Left lung (tissue), 10 donors: ENCODE measurements around the gene TLE3. TPM values are rescaled to one million over a fixed set of nuclear protein-coding genes. Genes with fewer than 3 reads are reported as not detected.

Experiments used
- ATAC-seq: fragments of 200-7000 bp; cut with Tn5 transposase; one replicate; pipeline ENCODE4 v1.9.1; 2020; ENCODE audit warnings: moderate library complexity
- DNase-seq, 4 donors: peaks; one replicate each; pipeline ENCODE4 v3.0.0-alpha.2; 2013 to 2020
- H3K27ac ChIP-seq, 2 donors: fragments of 200-600 bp; sonication (generic) in 1 of 2; one replicate each; pipeline versions ENCODE4 v1.5.0 to v1.8.0; 2020 to 2021
- H3K27me3 ChIP-seq, 2 donors: fragments of 200-600 bp; sonication (generic) in 1 of 2; one replicate each; pipeline versions ENCODE4 v1.5.0 to v1.8.0; 2020 to 2021
- H3K36me3 ChIP-seq, 2 donors: fragments of 200-600 bp; sonication (generic) in 1 of 2; one replicate each; pipeline versions ENCODE4 v1.5.0 to v1.8.0; 2020 to 2021
- H3K4me1 ChIP-seq, 2 donors: fragments of 200-600 bp; one replicate each; pipeline ENCODE4 v1.8.0; 2021
- H3K4me3 ChIP-seq, 2 donors: fragments of 200-600 bp; sonication (generic) in 1 of 2; one replicate each; pipeline versions ENCODE4 v1.5.0 to v1.8.0; 2020 to 2021; ENCODE audit warnings: mild to moderate bottlenecking in 1 of 2
- H3K9me3 ChIP-seq, 2 donors: fragments of 200-600 bp; sonication (generic) in 1 of 2; one replicate each; pipeline versions ENCODE4 v1.5.0 to v1.8.0; 2020 to 2021
- intact Hi-C, 2 donors: fragments of 100-400 bp; cut with DNase I; formaldehyde crosslinking; loops; one replicate each; pipeline versions ENCODE4 v1.11.2 to v1.14.2; 2022
- polyA plus RNA-seq, 6 donors: library from polyadenylated mRNA; unstranded; fragments of 120-200 nt; gene quantifications; one replicate each; pipeline ENCODE4 v1.2.1, GENCODE V29; 2013; ENCODE audit not compliant: insufficient read length in 6 of 6
- total RNA-seq, 2 donors: library from RNA; stranded (reverse); fragmentation: NEBNext Ultra II Directional; extraction: Animal tissue kit (Norgen Biotek cat#: 25700); gene quantifications; one replicate each; pipeline ENCODE4 v1.2.1, GENCODE V29; 2021
- TF ChIP-seq, protein P1 (sequence below), 2 donors: fragments of 200-600 bp; sonication (generic) in 1 of 2; IDR thresholded peaks; one replicate each; pipeline versions ENCODE4 v1.5.0 to v1.8.0; 2021; ENCODE audit warnings: antibody characterized with exemption in 2 of 2
- donor health status: DM: no; HTN: yes; CAD: no.
- donor health status: DM: no; HTN: no; CAD: no.

The TLE3 gene
- total and polyA plus RNA-seq, 8 donors = 48.2 to 77.2 (median 62.0) TPM

GRCh38 chr15:70145261-70145660 is 47.5 kb upstream of the TLE3 start:
- H3K4me3 ChIP-seq = no peak overlapping the region
- DNase-seq = no peak

GRCh38 chr15:70142322-70143191 is 44.8 kb upstream of the TLE3 start:
- Histone ChIP-seq H3K9me3 (no peaks in the 10 kb centered on the region), H3K27ac (peak overlapping the region in 1 of 2 donors; percentile 70), H3K27me3 (peaks cover 0 to 5% of the 10 kb centered on the region in 2 donors), H3K4me3 (no peak overlapping the region), H3K4me1 (peaks cover 22 to 47% of the 10 kb centered on the region in 2 donors), H3K36me3 (no peaks in the 10 kb centered on the region)
- ATAC-seq (peak; percentile 20), DNase-seq (peak in 2 of 4 donors; percentile 58 to 63)
- intact Hi-C loops = no loop called here
- TF ChIP-seq, protein P1, sequence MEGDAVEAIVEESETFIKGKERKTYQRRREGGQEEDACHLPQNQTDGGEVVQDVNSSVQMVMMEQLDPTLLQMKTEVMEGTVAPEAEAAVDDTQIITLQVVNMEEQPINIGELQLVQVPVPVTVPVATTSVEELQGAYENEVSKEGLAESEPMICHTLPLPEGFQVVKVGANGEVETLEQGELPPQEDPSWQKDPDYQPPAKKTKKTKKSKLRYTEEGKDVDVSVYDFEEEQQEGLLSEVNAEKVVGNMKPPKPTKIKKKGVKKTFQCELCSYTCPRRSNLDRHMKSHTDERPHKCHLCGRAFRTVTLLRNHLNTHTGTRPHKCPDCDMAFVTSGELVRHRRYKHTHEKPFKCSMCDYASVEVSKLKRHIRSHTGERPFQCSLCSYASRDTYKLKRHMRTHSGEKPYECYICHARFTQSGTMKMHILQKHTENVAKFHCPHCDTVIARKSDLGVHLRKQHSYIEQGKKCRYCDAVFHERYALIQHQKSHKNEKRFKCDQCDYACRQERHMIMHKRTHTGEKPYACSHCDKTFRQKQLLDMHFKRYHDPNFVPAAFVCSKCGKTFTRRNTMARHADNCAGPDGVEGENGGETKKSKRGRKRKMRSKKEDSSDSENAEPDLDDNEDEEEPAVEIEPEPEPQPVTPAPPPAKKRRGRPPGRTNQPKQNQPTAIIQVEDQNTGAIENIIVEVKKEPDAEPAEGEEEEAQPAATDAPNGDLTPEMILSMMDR (IDR thresholded peaks at IDR 0.05) = no peak

More at GRCh38 chr15:70145261-70145660, 47.5 kb upstream of the TLE3 start:
- intact Hi-C loops = no loop called here
- Histone ChIP-seq H3K9me3 (no peaks in the 10 kb centered on the region), H3K4me1 (peaks cover 19 to 38% of the 10 kb centered on the region in 2 donors), H3K36me3 (no peaks in the 10 kb centered on the region), H3K27ac (no peak overlapping the region), H3K27me3 (peaks cover 0 to 5% of the 10 kb centered on the region in 2 donors)
- TF ChIP-seq, protein P1 (IDR thresholded peaks at IDR 0.05) = no peak
- ATAC-seq = no peak

DNA sequence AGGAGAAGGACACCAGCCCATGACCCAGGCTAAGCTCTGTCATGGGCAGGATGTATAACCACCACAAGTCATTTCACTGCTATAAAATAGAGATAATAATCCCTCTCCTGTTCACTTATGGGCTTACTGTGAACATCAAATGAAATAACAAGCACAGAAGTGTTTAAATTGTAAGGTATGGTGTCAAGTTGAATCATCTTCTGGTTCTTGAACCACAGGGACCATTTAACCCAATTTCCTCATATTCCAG is 44.3 kb upstream of the TLE3 start:
- H3K4me3 ChIP-seq = no peak overlapping the region
- TF ChIP-seq, protein P1 (IDR thresholded peaks at IDR 0.05) = no peak
- H3K36me3 ChIP-seq = no peaks in the 10 kb centered on the region
- H3K9me3 ChIP-seq = no peaks in the 10 kb centered on the region
- intact Hi-C loops = no loop called here
- H3K4me1 ChIP-seq = peaks cover 22 to 46% of the 10 kb centered on the region in 2 donors
- DNase-seq (no peak), ATAC-seq (peak; percentile 1)
- H3K27me3 ChIP-seq = peaks cover 0 to 5% of the 10 kb centered on the region in 2 donors
- peak overlapping the region in 1 of 2 donors; percentile 70 for H3K27ac ChIP-seq

- ATAC-seq = peak; percentile 55
- H3K27ac ChIP-seq = peak overlapping the region in 1 of 2 donors; percentile 70
These were observed 43.8 kb upstream of the TLE3 start for GRCh38 chr15:70141376-70142071.

More at GRCh38 chr15:70141376-70142071, 43.8 kb upstream of the TLE3 start:
- Histone ChIP-seq H3K4me3 (peak overlapping the region in 1 of 2 donors; percentile 9), H3K27me3 (peaks cover 0 to 5% of the 10 kb centered on the region in 2 donors), H3K9me3 (no peaks in the 10 kb centered on the region), H3K4me1 (peaks cover 22 to 46% of the 10 kb centered on the region in 2 donors), H3K36me3 (no peaks in the 10 kb centered on the region)
- intact Hi-C loops = no loop called here
- TF ChIP-seq, protein P1 (IDR thresholded peaks at IDR 0.05) = no peak
- DNase-seq = no peak
